HEK293 (cell line): ENCODE results near the gene LRP3.
A peak's percentile ranks its signal among the peaks of the same experiment; 100 is the strongest.

ENCODE experiments used
- CTCF ChIA-PET: fragments of 350-600 bp; formaldehyde crosslinking; extraction: SDS; loops from one replicate; lab custom pipeline; 2021; ENCODE audit warnings: antibody characterized with exemption; lab: Yijun Ruan, JAX
- POLR2A ChIA-PET: fragments of 300-600 bp; formaldehyde crosslinking; extraction: SDS; loops from one replicate; lab custom pipeline; 2020; ENCODE audit warnings: antibody characterized with exemption, inconsistent platforms; lab: Yijun Ruan, JAX
- H3K27ac ChIP-seq: fragments of 200-500 bp; sonication (Bioruptor generic); 2 replicates; pipeline ENCODE4 v1.5.1; 2014; ENCODE audit warnings: low read depth, low read length, control low read depth, inconsistent platforms; ENCODE audit errors: extremely low read depth
- H3K36me3 ChIP-seq, 2 experiments: fragments of 200-500 bp in 1 of 2; sonication (Bioruptor generic) in 1 of 2; 1 replicate in 1 of 2; 2 replicates in 1 of 2; pipeline ENCODE4 v1.5.1; 2014 to 2017; ENCODE audit warnings: inconsistent platforms in 2 of 2, low read length in 2 of 2; ENCODE audit not compliant: control insufficient read depth in 2 of 2, insufficient read depth in 1 of 2
- H3K4me1 ChIP-seq: fragments of 200-500 bp; sonication (Bioruptor generic); 2 replicates; pipeline ENCODE4 v1.5.1; 2014; ENCODE audit warnings: mild to moderate bottlenecking, low read length, inconsistent platforms; ENCODE audit not compliant: control insufficient read depth, insufficient read depth
- H3K4me3 ChIP-seq: 2 replicates; pipeline ENCODE4 v1.5.1; 2011; ENCODE audit warnings: low read depth, mild to moderate bottlenecking, control low read depth, low read length, moderate library complexity
- H3K9me3 ChIP-seq: fragments of 200-500 bp; sonication (Bioruptor generic); 2 replicates; pipeline ENCODE4 v1.5.1; 2014; ENCODE audit warnings: low read depth, low read length, inconsistent platforms; ENCODE audit not compliant: control insufficient read depth, insufficient read depth
- WT1 ChIP-seq: fragments of 450-650 bp; formaldehyde crosslinking; IDR thresholded peaks from 2 replicates; pipeline ENCODE4 v1.5.1; 2016; ENCODE audit warnings: missing biosample characterization, missing genetic modification characterization
- ZBTB10 ChIP-seq: fragments of 450-650 bp; formaldehyde crosslinking; IDR thresholded peaks from 2 replicates; pipeline ENCODE4 v1.5.1; 2016; ENCODE audit warnings: missing biosample characterization, missing genetic modification characterization
- ZNF174 ChIP-seq: fragments of 450-650 bp; formaldehyde crosslinking; IDR thresholded peaks from 2 replicates; pipeline ENCODE4 v1.5.0; 2017; ENCODE audit warnings: missing biosample characterization, mild to moderate bottlenecking, missing genetic modification characterization
- ZNF335 ChIP-seq: fragments of 450-650 bp; formaldehyde crosslinking; conservative IDR thresholded peaks from 2 replicates; pipeline ENCODE4 v1.5.1; 2016; ENCODE audit warnings: missing biosample characterization, missing genetic modification characterization
- ZNF571 ChIP-seq: fragments of 450-650 bp; formaldehyde crosslinking; IDR thresholded peaks from 2 replicates; pipeline ENCODE4 v1.5.0; 2017; ENCODE audit warnings: missing biosample characterization, missing genetic modification characterization
- ZNF623 ChIP-seq: fragments of 450-650 bp; formaldehyde crosslinking; IDR thresholded peaks from 2 replicates; pipeline ENCODE4 v1.5.1; 2016; ENCODE audit warnings: missing biosample characterization, missing genetic modification characterization
- ZNF707 ChIP-seq: fragments of 450-650 bp; formaldehyde crosslinking; IDR thresholded peaks from 2 replicates; pipeline ENCODE4 v1.5.1; 2016; ENCODE audit warnings: missing biosample characterization, missing genetic modification characterization
- TF ChIP-seq, protein P1 (sequence below): fragments of 450-650 bp; formaldehyde crosslinking; IDR thresholded peaks from 2 replicates; pipeline ENCODE4 v1.5.1; 2016; ENCODE audit warnings: missing biosample characterization, missing genetic modification characterization
- TF ChIP-seq, protein P2 (sequence below): fragments of 450-650 bp; formaldehyde crosslinking; conservative IDR thresholded peaks from 2 replicates; pipeline ENCODE4 v1.5.1; 2016; ENCODE audit warnings: low read depth, missing biosample characterization, missing genetic modification characterization
- TF ChIP-seq, protein P3 (sequence below): fragments of 450-650 bp; formaldehyde crosslinking; IDR thresholded peaks from 2 replicates; pipeline ENCODE4 v1.5.1; 2016; ENCODE audit warnings: missing biosample characterization, missing genetic modification characterization

The LRP3 gene

DNA sequence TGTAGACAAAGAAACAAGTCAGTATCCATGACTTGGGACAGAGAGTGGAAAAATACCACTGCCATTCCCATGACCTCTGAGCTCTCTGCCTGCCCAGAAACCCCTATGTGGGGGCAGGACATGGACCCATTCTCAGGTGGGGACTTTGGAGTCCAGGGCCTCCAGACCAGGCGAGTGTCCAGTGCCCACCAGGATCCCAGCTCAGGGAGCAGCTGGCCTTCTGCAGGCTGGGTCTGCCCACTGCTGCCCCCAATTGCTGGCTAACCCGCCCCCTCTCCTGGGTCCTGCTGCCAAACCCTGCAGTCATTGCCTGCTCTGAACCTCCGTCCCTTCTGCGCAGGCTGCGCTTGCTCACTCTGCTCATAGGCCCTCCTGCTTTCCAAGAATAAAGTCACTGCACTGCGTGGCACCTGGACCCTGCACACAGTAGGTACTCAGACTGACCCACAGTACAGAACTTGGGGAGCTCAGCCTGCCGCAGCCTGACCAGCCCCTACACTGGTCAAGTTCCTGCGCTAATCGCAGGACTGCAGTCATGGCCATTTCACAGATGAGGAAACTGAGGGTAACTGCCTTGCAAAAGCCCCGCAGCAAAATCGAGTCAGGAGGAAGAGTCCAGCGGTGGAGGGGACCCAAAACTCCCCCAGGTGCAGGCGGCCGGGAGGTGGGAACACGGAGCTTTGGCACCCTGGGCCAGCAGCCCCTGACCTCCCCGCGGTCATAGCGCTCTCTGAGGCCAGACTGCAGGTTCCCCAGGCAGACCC, 30.7 kb downstream of the LRP3 start:
- ChIA-PET POLR2A (interaction anchor here (0.5 kb wide), 1 partner anchor 15 kb away, joined by 4 read pairs; no protein-coding TSS in a partner anchor), CTCF (interaction anchor here (0.5 to 3.7 kb wide), 6 partner anchors 11 to 817 kb away, joined by 3 to 37 read pairs (median 6); no protein-coding TSS in a partner anchor)
- Histone ChIP-seq H3K36me3 (no peaks in the 10 kb centered on the region), H3K4me1 (peaks cover 2% of the 10 kb centered on the region; the same call in 1 of the 2 replicates), H3K9me3 (peaks cover 14% of the 10 kb centered on the region), H3K27ac (no peak overlapping the region), H3K4me3 (no peak overlapping the region)
- no peak for TF ChIP-seq ZBTB10 (tag by site-specific recombination)
- TF ChIP-seq ZNF623 (tag by site-specific recombination) = peak; percentile 44

GRCh38 chr19:33225458-33225926, 31.4 kb downstream of the LRP3 start, which contains the start of gene SLC7A10:
Gene SLC7A10, minus strand, starts transcription at chr19:33225850. Its CDS starts 147 bp downstream, at chr19:33225703.
- Histone ChIP-seq H3K4me1 (peaks cover 2% of the 10 kb centered on the region; the same call in 1 of the 2 replicates), H3K9me3 (peaks cover 14% of the 10 kb centered on the region), H3K27ac (no peak within 1 kb of the TSS), H3K4me3 (no peak within 1 kb of the TSS), H3K36me3 (no peaks in the 10 kb centered on the region)
- POLR2A ChIA-PET = no interaction called here
- CTCF ChIA-PET = interaction anchor here (0.7 to 3.7 kb wide), 3 partner anchors 10 to 190 kb away, joined by 4 to 37 read pairs (median 9); no protein-coding TSS in a partner anchor
- TF ChIP-seq ZNF174 (tag by site-specific recombination) = no peak
- TF ChIP-seq, protein P1, sequence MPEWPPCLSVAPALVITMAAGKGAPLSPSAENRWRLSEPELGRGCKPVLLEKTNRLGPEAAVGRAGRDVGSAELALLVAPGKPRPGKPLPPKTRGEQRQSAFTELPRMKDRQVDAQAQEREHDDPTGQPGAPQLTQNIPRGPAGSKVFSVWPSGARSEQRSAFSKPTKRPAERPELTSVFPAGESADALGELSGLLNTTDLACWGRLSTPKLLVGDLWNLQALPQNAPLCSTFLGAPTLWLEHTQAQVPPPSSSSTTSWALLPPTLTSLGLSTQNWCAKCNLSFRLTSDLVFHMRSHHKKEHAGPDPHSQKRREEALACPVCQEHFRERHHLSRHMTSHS (tag by site-specific recombination) = no peak
- TF ChIP-seq ZNF335 (tag by site-specific recombination) = no peak
- TF ChIP-seq, protein P2, sequence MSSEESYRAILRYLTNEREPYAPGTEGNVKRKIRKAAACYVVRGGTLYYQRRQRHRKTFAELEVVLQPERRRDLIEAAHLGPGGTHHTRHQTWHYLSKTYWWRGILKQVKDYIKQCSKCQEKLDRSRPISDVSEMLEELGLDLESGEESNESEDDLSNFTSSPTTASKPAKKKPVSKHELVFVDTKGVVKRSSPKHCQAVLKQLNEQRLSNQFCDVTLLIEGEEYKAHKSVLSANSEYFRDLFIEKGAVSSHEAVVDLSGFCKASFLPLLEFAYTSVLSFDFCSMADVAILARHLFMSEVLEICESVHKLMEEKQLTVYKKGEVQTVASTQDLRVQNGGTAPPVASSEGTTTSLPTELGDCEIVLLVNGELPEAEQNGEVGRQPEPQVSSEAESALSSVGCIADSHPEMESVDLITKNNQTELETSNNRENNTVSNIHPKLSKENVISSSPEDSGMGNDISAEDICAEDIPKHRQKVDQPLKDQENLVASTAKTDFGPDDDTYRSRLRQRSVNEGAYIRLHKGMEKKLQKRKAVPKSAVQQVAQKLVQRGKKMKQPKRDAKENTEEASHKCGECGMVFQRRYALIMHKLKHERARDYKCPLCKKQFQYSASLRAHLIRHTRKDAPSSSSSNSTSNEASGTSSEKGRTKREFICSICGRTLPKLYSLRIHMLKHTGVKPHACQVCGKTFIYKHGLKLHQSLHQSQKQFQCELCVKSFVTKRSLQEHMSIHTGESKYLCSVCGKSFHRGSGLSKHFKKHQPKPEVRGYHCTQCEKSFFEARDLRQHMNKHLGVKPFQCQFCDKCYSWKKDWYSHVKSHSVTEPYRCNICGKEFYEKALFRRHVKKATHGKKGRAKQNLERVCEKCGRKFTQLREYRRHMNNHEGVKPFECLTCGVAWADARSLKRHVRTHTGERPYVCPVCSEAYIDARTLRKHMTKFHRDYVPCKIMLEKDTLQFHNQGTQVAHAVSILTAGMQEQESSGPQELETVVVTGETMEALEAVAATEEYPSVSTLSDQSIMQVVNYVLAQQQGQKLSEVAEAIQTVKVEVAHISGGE (tag by site-specific recombination) = no peak
- TF ChIP-seq, protein P3, sequence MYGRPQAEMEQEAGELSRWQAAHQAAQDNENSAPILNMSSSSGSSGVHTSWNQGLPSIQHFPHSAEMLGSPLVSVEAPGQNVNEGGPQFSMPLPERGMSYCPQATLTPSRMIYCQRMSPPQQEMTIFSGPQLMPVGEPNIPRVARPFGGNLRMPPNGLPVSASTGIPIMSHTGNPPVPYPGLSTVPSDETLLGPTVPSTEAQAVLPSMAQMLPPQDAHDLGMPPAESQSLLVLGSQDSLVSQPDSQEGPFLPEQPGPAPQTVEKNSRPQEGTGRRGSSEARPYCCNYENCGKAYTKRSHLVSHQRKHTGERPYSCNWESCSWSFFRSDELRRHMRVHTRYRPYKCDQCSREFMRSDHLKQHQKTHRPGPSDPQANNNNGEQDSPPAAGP (tag by site-specific recombination) = no peak
- no peak for TF ChIP-seq ZNF571 (tag by site-specific recombination)
- TF ChIP-seq WT1 (tag by site-specific recombination) = no peak
- no peak for TF ChIP-seq ZNF707
